ENCODE results near the gene HIGD2B.
"Not testable (repeated sequence)": the region's sequence is repeated elsewhere in the genome, so short reads cannot be mapped to it uniquely, and the experiment has no call there.

The HIGD2B gene

DNA sequence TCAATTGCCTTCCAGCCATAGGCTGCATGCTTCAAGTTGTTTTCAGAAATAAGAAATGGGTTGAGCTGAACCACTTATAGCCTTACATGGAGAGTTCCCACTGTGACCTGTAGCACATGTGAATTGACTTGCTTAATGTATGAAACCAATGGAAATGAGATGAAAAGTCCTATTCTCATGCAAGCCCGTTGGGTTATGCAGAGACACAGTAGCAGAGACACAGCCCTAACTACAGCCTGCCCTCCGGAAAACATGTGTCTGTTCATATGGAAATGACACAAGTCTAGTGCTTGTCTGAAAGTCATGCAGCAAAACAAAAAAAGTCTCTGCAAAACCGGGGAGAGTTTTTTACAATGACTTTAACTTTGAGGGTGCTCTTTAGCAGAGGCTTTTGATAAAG is 14.5 kb downstream of the HIGD2B start:
- Histone ChIP-seq H3K4me3 (no peak overlapping the region), H3K27ac (no peak overlapping the region)
- no peak for DNase-seq (ENCODE audit: low spot score)
- TF ChIP-seq, protein P1, sequence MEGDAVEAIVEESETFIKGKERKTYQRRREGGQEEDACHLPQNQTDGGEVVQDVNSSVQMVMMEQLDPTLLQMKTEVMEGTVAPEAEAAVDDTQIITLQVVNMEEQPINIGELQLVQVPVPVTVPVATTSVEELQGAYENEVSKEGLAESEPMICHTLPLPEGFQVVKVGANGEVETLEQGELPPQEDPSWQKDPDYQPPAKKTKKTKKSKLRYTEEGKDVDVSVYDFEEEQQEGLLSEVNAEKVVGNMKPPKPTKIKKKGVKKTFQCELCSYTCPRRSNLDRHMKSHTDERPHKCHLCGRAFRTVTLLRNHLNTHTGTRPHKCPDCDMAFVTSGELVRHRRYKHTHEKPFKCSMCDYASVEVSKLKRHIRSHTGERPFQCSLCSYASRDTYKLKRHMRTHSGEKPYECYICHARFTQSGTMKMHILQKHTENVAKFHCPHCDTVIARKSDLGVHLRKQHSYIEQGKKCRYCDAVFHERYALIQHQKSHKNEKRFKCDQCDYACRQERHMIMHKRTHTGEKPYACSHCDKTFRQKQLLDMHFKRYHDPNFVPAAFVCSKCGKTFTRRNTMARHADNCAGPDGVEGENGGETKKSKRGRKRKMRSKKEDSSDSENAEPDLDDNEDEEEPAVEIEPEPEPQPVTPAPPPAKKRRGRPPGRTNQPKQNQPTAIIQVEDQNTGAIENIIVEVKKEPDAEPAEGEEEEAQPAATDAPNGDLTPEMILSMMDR (IDR thresholded peaks at IDR 0.05): no peak

DNA sequence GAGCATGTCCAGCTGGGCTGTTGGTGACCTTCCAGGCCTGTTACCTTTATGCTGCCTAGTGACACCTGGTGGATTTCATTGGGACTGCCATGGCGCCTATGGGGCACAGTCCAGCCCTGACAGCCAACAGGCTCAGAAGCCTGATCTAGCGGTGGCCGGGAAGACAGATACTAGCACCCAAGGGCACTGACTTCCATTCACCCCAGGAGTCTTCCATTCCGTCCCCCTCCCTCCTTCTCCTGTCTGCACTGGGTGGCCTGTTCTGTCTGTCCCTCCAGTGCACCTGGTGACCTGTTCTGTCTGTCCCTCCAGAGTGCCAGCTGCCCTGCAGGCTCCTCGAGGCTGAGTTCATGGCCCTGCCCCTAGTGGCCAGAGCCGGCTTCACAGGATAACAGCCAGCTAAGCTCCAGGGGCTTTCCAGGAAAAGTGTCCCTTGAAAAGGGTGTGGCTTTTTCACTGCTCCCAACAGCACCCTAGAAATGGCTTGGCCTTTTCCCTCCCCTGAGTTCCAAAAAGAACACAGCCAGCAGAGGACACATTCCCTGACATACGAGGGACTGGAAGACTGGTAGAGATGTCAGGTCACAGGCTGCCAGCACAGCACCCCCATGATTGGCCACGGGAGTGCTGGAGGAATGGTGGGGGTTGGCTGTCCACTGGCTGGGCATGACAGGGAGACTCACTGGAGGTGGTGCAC is 15.2 kb downstream of the HIGD2B start:
- peak; percentile 82 for DNase-seq (ENCODE audit: low spot score)
- H3K27ac ChIP-seq: not testable (repeated sequence)

DNA sequence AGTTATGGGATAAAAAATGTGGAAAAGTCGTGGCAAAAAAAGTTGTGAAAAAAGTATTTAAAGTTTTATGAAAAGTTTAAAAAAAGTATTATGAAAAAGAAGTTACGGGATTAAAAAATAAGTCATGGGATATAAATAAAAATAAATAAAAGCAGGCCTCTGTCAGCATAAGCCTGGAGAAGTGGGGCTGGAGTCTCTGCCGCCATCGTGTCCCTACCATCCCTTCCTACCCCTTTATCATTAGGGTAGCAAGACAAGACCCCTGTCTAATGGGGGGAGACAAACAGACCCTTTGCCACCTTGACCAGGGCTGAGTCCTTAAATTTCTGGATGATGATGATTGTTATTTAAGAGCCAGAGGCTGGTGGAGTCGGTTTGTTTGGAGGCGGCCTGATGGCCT is 16.2 kb downstream of the HIGD2B start:
- H3K27ac ChIP-seq; DNase-seq (ENCODE audit: low spot score); H3K4me3 ChIP-seq: not testable (repeated sequence)

More for the DNA sequence above, 15.2 kb downstream of the HIGD2B start:
- H3K4me3 ChIP-seq: peak overlapping the region; percentile 63
- TF ChIP-seq, protein P1 (IDR thresholded peaks at IDR 0.05): peak; percentile 34

DNA sequence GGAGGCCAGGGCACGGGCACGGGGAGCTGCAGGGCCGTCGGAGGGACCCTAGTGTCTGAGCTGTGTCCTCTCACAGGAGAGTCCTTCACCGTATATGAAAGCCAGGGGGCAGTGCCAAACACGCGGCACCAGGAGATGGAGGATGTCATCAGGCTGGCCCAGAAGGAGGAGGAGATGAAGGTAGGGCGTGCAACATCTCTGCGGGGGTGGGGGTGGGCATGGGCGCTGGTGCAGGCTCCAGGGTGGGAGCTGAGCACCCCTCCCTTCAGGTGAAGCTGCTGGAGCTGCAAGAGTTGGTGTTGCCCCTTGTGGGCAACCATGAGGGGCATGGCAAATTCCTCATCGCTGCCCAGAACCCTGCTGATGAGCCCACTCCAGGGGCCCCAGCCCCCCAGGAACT is 20.3 kb downstream of the HIGD2B start:
- H3K4me3 ChIP-seq; DNase-seq (ENCODE audit: low spot score); H3K27ac ChIP-seq: not testable (repeated sequence)

DNA sequence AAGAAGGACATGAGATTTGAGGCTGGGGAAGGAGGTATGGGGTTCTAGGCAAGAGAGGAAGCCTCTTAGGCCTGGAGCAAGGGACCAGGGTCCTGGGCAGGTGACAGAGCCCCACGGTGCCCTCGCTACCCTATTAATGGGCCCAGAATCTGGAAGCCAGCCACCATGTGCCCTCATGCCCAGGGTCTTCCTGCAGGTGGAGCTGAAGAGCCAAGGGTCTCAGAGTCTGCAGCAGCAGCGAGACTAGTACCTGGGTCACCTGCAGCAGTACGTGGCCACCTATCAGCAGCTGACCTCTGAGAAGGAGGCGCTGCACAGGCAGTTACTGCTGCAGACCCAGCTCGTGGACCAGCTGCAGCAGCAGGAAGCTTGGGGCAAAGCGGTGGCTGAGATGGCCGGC is 22.1 kb downstream of the HIGD2B start:
- H3K4me3 ChIP-seq; H3K27ac ChIP-seq; DNase-seq (ENCODE audit: low spot score): not testable (repeated sequence)

DNA sequence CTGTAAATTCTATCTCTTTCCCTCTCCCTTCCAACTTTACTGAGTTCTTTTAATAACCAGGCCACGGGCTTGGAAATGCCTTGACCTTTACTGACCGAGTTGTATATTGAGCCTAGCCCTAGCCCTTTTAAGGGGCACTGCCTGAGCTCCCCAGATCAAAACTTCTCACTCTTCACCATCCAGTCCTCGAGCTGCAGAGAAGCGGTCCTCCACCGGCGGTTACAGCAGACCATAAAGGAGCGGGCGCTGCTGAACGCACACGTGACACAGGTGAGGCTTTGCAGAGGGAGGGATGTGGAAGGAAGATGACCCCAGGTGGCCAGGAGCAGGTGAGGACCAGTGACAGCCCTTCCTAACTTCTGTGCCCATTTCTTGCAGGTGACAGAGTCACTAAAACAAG is 24.9 kb downstream of the HIGD2B start:
- not testable (repeated sequence) for H3K27ac ChIP-seq; DNase-seq (ENCODE audit: low spot score); H3K4me3 ChIP-seq

DNA sequence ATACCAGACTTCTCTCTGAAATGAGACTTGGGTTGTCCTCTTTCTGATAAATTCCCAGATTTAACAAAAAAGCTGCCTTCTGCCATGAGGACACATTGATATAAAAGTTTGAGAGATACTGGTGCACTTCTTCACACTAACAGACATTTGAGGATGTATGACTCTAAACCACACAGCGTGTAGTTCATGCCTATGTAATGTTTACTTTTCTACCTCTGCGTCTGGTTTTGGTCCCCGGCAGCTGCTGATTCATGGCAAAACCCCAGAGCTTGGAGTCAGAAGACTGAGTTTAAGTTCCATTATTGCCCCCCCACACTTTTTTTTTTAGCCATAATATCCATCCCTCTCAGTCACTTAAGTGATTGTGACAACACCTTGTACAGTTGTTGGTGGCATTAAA is 30.0 kb downstream of the HIGD2B start:
- DNase-seq (ENCODE audit: low spot score); H3K4me3 ChIP-seq; H3K27ac ChIP-seq: not testable (repeated sequence)

DNA sequence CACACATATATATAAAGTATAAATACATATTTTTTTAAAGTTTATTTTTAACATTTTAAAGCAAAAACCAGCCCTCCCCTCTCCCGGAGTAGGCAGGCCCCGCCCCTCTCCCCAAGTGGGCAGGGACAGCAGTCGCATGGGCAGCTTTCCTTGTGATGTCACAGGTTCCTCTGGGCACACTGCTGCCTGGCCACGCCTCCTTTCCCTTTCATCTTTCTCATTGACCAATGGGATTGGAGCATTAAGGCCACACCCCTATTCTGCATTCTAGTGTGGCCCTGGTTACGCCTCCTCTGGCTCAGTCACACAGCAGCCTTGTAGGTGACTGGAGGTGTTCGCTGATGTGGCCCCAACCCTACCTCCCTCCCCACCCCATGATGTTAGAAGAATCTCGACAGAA is 31.6 kb downstream of the HIGD2B start, which contains the start of gene GOLGA6B:
GOLGA6B (plus strand) TSS at position 301 of the 400 bp plus-strand sequence; CDS start at position 342, 41 bp downstream.
- H3K4me3 ChIP-seq; H3K27ac ChIP-seq; DNase-seq (ENCODE audit: low spot score): not testable (repeated sequence)

DNA sequence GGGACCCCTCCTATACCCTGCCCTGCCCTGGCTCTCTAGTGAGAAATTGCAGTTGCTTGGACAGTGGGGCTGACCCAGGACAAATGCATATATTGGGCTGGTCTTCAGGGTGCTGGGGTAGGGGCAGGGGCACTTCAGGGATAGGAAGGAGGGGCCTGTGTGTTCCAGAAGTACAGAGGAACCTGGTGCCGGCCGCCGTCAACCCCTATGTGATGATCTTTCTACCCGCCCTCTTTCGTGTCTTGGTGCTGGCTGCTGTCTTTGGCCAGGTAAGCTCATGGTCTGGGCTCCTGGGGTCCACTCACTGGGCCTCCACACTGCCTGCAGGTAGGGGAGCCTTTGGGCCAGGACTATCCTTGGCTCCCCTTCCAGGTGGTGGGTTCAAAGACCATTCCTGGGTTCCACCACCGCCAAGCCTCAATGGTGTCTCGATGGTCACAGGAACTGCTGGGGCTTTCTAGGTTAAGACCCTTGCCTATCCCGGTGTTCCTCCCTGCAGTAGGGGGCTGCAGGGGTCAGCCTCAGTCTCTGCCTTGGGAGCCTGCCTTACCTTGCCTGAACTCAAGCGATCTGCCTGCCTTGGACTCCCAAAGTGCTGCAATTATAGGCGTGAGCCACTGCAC is 37.2 kb downstream of the HIGD2B start:
- H3K4me3 ChIP-seq; H3K27ac ChIP-seq; DNase-seq (ENCODE audit: low spot score): not testable (repeated sequence)

DNA sequence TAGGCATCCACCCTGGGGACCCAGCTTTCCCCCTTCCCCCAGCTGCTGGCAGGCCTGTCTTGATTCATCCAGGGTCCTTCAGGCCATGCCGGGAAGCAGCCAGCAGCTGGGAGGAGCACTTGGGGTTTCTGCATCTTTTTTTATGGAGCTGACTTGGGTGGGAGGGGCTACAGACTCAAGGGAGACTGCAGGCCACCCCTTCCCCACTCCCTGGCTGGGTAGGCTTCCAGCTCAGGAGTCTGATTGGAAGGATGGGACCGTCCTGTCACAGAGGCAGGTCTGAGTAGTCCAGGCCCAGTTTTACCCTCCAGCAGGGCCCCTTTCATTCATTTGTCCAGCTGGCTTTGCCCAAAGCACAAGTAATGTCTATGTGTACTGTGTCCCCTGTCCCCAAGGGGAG is 43.7 kb downstream of the HIGD2B start:
- H3K27ac ChIP-seq; DNase-seq (ENCODE audit: low spot score); H3K4me3 ChIP-seq: not testable (repeated sequence)

DNA sequence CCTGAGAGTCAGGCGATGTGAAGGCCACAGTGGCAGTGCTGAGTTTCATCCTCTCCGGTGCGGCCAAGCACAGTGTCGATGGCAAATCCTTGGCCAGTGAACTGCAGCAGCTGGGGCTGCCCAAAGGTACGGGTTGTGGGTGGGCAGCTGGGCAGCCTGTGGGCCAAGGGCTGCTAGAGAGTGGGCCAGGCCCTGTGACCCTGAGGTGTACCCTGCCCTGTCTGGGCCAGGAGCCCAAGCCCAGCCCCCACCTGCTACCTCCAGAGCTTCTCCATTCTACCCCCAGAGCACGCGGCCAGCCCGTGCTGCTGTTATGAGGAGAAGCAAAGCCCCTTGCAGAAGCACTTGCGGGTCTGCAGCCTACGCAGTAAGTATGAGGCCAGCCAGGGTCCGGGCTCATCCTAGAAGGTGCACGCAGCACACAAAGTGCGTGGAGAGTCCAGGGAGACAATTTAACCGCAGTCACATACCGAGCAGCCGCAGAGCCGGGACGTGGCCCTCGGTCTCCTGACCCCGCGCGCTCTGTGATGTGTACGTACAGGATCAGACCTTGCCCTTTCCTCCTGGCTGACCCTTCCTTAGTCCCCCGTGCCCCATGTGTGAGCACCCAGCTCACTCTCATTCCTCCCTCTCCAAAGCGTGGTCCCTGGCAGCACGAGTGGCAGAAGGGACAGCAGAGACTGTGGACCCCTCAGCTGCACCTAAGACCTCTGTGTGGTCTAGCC is 46.1 kb downstream of the HIGD2B start:
- H3K4me3 ChIP-seq; H3K27ac ChIP-seq; DNase-seq (ENCODE audit: low spot score): not testable (repeated sequence)

DNA sequence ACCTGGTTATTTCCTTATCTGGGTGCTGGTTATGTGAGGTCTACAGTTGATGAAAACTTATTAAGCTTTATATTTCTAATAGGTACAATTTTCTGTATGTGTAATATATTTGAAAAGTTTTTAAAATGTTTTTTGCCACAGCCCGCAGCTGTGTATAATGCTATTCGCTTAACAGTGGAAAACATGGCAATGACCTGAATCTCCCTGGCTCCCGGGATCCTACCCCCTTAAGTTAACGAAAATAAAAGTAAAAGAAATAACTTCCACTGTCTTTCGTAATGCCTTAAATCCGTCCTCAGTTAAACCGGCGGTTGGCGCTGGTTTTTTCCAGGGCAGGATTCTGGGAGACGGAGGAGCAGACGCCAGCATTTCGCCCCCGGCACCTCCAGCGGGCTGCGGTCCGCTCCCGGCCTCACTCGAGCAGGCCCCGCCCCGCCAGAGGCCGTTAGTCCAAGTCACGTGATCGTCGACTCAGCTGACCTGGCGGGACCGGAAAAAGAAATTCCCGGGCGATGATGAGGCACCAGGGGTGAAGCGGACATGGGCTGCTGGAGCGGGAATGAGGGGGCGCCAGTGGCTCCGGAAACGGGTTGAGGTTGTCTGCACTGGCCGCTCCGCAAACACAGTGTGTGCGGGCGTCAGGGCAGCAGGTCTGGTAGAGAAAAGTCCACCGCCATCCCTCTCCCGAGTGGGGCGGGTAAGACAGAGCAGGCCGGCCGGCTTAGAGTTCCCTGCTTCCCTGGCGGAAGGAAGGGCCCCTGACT is 49.3 kb downstream of the HIGD2B start:
- peak overlapping the region; percentile 66 for H3K4me3 ChIP-seq
- H3K27ac ChIP-seq: peak overlapping the region in 1 of 2 donors; percentile 51
- DNase-seq (ENCODE audit: low spot score): not testable (repeated sequence)

DNA sequence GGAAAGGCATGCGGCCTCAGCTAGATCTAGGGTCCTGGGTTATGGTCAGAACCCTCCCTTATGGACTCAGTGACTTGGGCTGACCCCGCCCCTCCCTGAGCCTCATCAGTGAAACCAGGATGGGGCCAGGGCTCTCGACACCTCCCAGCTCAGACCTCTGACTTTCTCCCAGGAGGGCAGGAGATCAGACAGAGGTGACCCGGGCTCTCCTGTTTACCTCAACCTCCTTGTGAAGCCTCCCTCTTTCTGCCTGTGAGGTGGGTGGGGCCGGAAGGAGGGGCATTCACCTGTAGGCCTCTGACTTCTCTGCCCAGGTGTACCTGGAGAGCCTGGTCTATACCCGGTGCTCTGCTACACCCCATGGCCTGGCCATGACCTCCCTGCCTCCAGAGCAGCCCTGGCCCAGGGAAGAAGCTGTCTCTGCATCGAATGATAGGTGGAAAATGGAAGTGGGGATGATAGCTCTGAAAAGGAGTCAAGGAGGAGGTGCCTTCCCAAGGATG is 56.9 kb downstream of the HIGD2B start:
- not testable (repeated sequence) for H3K4me3 ChIP-seq; H3K27ac ChIP-seq; DNase-seq (ENCODE audit: low spot score)

DNA sequence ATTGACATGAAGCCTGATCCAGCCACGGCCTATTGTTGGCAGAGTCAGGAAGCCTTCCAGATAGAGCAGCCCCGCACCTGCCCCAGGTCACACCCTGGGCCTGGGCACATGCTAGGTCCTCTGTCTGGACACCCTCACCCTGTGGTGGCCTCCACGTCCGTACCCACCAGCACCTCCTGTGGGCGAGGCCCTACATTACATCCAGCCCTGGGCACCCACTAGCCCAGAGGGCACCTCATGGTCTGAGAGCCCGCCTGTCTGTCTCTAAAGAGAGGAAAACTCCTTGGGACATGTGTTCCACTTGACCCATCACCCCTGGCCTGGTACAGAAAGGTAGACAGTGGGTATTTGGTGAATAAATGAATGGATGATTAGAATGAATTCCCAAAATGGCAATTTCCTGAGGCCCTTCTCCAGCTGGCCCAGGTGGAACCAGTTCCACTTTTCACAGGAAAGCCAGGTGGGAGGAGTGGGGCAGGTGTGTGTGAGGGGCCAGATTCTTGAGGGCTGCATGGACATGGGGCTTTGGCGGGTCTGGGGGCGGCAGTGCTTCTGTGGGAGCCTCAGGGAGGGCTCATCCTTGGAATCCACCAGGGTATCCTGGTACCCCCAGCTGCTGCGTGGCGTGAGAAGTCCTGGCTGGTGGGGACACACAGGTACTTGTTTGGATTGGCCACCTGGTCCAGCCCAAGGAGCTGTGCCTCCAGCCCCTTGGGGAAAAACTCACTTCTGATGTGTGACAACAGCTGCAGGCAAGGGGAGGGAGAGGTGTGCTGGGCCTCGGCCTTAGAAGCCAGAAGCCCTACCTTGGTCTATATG is 57.5 kb downstream of the HIGD2B start:
- H3K27ac ChIP-seq; DNase-seq (ENCODE audit: low spot score); H3K4me3 ChIP-seq: not testable (repeated sequence)

DNA sequence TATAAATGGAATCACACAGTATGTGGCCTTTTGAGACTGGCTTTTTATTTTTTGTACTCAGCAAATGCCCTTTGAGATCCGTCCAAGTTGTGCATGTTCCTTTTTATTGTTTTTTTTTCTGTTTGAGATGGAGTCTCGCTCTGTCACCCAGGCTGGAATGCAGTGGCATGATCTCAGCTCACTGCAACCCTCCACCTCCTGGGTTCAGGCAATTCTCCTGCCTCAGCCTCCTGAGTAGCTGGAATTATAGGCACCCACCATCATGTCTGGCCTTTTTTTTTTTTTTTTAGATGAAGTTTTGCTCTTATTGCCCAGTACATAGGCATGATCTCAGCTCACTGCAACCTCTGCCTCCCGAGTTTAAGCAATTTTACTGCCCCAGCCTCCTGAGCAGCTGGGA is 59.8 kb downstream of the HIGD2B start:
- not testable (repeated sequence) for H3K4me3 ChIP-seq; H3K27ac ChIP-seq; DNase-seq (ENCODE audit: low spot score)
